Fibroblast of lung (primary cell): Measurements from ENCODE around the gene RASA2.

Experiments used
- CTCF ChIP-seq, 2 donors: IDR thresholded peaks in 1 of 2; conservative IDR thresholded peaks in 1 of 2; 1 replicate in 1 of 2; 2 replicates in 1 of 2; pipeline ENCODE4 v1.5.1; 2011 to 2012; ENCODE audit warnings: low read length in 2 of 2, control low read depth in 1 of 2, inconsistent platforms in 1 of 2, low read depth in 1 of 2, mild to moderate bottlenecking in 1 of 2
- EZH2 ChIP-seq: IDR thresholded peaks from 2 replicates; pipeline ENCODE4 v1.5.1; 2012; ENCODE audit warnings: low read length, control low read depth, mild to moderate bottlenecking; ENCODE audit errors: missing control alignments

DNA sequence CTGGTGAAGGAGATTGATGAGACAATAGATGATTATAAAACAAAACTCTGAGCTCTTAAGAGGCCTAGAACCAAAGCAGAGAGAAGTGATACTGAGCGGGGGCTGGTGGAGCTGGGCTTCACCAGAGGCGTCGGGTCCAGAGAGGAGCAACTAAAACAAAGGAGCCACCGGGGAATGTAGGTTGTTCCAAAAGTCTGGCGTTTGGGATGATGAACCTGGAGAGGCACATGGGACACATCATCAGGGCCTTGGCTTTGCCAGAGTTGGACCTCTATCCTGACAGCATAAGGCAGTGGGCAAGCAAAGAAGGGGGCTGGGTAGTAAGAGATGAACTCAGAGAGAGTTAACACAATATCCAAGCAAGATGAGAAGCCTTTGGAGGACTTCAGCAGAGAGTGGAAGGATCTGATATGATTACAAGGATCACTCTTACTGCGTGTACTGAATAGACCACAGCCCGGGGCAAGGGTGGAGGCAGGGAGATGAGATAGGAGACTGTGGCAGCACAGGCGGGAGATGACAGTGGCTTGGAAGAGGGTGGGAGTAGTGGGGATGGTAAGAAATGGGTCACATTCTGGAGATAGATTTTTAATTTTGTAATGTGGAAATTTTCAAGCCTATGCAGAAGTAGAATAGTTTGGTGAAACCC is 36.0 kb upstream of the RASA2 start:
- TF ChIP-seq CTCF (conservative IDR thresholded peaks at IDR 0.05 in 1 of 2, IDR thresholded peaks at IDR 0.05 in 1 of 2; ENCODE audit: low read depth in 1 of 2, low read length in 2 of 2): no peak
- no peak for TF ChIP-seq EZH2
